ENCODE measurements around the gene CCDC194.
A peak's percentile ranks its signal among the peaks of the same experiment; 100 is the strongest.
"Not testable (repeated sequence)": the region's sequence is repeated elsewhere in the genome, so short reads cannot be mapped to it uniquely, and the experiment has no call there.

CCDC194 gene

DNA sequence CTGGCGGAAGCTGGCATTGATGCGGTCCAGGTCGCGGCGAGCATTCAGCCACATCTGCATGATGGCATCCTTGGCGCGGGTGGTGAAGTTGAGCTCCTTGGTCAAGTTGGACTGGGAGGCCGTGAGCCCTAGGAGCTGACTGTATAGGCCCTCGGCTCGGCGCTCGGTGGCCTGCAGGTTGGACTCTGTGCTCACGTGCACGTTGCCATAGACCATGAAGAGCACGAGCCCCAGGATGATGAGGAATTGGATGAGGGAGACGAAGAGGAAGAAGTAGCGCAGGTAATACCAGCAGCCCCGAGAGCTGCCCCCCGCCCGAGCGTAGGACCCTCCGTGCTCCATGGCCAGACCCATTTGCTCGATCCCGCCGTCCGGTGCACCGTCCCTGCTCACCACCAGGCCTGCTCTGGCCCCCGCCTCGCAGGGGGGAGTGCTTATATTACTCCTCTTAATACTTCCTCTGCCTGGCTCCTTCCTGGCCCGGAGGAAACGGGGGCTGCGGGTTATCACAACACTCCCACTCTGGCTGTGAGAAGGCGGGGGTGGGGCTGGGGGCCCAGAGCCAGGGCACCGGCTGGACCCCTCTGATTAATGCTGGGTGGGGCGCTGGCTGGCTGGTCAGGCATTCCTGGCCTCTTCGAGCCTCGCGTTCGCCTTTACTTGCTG lies 16.9 kb downstream of the CCDC194 start, which contains the start of gene PLVAP:
Gene PLVAP, minus strand, starts transcription at position 408 of the 666 bp plus-strand sequence. Its CDS starts 54 bp downstream, at position 354.
- DNase-seq: peak; percentile 56

DNA sequence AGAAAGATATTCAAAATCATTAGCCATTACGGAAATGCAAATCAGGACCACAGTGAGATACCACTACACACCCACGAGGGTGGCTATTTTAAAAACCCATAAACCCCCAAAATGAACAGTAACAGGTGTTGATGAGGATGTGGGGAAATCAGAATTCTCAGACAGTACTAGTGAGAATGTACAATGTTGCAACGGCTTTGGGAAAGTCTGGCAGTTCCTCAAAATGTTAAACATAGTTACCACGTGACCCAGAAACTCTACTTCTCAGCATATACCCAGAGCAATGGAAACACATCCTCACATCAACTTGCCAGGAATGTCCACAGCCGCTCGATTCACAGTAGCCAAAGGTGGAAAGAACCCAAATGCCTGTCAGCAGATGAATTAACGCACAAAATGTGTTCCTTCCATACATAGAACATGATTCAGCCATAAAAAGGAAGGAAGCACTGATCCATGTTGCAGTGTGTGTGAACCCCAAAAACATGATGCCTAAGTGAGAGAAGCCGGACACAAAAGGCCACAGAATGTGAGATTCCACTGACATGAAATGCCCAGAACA lies 23.9 kb downstream of the CCDC194 start:
- DNase-seq: no peak

DNA sequence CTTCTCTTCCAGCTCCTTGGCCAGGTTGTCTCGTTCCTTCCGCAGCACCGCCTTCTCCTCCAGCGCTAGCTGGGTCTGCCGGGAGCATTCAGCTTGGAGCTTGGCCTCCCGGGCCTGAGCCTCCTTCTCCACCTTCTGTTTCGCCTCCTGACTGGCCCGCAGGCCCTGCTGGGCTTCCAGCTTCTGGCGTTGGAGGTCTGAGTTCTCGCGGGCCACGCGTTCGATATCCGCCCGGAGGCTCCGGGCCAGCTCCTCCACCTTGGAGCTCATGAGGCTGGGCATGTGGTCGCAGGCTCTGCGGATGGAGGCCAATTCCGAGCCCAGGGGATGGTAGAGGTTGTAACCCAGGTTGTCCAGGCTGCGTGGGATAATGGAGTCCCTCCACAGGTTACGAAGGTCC lies 28.6 kb downstream of the CCDC194 start:
- DNase-seq: no peak

DNA sequence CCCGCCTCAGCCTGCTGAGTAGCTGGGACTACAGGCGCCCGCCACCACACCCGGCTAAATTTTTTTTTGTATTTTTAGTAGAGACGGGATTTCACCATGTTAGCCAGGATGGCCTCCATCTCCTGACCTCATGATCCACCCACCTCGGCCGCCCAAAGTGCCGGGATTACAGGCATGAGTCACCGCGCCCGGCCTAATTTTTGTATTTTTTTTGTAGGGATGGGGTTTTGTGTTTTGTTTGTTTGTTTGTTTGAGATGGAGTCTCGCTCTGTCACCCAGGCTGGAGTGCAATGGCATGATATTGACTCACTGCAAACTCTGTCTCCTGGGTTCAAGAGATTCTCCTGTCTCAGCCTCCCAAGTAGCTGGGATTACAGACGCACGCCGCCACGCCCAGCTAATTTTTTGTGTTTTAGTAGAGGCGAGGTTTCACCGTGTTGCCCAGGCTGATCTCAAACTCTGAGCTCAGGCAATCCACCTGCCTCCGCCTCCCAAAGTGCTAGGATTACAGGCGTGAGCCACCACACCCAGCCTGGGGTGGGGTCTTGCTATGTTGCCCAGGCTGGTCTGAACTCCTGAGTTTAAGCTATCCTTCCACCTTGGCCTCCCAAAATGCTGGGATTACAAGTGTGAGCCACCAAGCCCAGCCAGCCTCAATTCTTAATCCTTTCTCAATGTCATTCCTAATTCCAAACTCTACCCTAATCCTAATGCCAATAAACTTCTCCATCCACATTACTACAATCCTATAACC lies 30.0 kb downstream of the CCDC194 start:
- DNase-seq: not testable (repeated sequence)

- DNase-seq: no peak
Observed at GRCh38 chr19:17359905-17360800, 33.8 kb downstream of the CCDC194 start.

- no peak for DNase-seq
Observed at GRCh38 chr19:17358395-17358794, 35.6 kb downstream of the CCDC194 start.

GRCh38 chr19:17357724-17358123 lies 36.3 kb downstream of the CCDC194 start:
- no peak for DNase-seq

- no peak for DNase-seq
Observed at GRCh38 chr19:17357078-17357666, 36.8 kb downstream of the CCDC194 start.

DNA sequence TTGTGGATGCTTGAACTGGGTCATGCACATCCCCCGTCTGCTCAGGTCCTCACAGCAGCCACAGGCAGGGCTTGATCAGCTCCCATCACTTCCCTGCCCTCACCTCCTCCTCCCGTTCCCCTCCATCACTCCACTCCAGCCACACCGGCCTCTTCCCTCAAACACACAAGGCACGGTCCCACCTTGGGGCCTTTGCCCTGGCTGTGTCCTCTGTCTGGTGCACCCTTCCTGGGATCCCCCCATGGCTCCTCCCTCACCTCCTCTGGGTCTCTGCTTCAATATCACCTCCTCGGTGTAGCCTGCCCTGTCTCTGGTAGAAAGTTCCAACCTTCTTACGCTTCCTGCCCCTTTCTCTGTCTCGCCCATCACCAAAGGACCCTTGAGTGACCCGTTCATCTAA lies 40.6 kb downstream of the CCDC194 start:
- DNase-seq: no peak

DNA sequence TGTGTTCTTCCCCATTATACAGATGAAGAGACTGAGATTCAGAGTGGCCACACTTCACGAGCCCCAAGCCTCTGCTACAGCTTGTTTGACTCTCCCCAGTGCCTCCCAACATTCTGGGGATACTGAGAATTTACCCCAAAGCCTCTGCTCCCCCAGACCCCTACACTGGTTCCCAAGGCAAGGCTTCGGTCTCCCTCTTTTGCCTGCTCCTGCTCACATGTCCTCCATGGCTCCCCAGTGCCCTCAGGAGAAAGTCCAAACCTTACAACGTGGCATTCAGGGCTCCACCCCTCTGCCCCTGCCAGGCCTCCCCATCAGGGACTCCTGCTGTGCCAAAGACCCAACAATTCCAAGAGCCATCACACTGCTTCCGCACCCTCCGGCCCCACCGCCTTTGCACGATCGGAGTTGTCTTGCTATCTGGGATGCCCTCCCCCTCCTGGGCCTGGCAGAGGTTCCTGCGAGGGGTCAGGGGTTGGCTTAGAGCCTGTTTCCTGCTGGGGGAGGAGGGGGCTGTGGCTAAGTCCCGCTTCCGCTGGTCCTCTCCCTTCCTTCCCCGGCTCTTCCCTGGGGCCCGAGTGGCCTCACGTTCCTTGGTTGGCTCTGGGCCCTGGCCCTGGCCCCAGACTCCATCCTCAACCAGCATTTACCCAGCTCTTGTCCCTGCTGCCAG lies 41.3 kb downstream of the CCDC194 start:
- no peak for DNase-seq

DNA sequence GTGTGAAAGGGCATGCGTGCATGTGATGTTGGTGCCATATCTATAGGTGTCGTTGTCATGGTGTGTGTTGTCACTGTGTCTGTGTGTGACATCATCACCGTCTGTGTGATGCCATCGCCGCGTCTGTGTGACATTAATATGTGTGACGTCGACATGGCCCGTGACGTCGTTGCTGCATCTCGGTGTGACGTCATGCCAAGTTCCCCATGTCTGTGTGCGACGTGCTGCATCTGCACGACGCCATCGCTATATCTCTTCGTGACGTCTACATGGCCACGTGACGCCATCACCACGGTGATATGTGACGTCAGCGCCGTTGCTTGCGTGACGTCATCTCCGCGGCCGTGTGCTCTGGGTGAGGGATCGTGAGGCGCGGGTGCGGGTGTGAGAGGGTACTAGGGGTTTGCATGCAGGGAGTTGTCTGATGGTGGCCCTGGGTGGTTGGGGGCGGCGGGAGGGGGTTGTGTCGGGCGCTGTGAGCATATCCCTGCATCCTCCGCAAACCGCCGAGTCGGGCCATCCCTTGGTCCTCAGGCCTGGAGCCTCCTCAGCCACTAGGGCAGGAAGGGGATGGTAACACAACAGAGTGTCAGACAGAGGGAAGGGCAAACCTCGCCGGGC lies 42.1 kb downstream of the CCDC194 start:
- DNase-seq: no peak

DNA sequence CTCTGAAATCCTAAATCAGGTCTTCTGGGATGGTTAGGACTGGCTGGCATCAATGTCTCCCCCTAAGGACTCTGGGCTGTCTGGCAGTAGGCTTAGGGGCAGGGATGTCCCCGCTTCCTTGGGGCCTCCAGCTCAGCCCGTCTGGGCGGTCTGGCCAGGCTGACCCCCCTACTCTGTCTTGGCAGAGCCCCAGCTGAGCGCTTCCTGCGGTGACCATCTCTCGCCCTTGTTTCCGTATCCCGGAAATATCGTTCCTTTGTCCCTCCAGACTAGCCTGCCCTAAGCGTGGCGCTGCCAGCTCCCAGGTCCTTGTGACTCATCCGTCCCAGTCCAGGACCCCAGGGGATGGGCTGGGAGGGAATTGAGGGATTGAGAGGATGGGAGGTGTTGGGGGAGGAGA lies 45.3 kb downstream of the CCDC194 start:
- DNase-seq: no peak

DNA sequence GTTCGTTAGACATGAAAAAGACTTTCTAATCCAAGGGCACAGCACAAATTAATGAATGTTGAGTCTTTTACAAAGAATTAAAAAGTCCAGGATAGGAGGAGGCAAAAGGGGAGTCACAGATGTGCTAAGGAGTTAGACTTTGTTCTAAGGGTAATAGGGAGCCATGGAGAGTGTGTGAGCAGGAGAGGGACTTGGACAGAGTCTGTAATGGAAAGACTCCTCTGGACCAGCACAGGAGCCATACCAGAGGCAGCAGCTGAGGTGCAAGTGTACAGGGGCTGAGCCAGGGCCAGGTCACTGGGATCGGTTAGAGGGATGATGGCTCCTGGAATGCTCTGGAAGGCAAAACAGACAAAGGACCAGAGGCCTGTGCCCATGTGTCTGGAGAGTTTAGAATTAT lies 46.1 kb downstream of the CCDC194 start:
- no peak for DNase-seq

- no peak for DNase-seq
Observed at GRCh38 chr19:17347361-17347760, 46.6 kb downstream of the CCDC194 start.

DNA sequence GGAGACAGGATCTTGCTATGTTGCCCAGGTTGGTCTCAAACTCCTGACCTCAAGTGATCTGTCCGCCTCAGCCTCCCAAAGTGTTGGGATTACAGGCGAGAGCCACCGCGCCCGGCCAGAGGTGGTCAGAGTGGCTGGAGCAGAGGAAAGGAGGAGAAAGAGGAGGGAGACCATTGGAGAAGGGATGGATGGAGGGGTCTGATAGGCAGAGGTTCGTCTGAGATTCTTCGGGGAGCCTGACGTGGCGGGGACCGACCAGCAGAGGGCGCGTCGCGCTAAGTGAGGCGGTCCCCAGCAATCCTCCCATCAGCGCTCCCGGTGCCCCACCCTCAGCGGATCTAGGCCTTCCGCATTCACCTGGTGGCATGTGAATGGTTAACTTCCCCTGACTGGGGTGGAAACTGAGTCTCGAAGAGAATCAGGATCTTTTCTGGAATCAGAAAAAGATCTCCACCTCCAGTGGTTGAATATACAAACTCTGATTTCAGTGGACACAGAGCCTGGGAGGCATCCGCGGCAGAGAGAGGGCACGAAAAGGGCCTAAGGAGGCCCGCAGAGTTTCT lies 47.8 kb downstream of the CCDC194 start:
- peak; percentile 75 for DNase-seq

GRCh38 chr19:17341845-17342244 lies 52.2 kb downstream of the CCDC194 start:
- DNase-seq: no peak

DNA sequence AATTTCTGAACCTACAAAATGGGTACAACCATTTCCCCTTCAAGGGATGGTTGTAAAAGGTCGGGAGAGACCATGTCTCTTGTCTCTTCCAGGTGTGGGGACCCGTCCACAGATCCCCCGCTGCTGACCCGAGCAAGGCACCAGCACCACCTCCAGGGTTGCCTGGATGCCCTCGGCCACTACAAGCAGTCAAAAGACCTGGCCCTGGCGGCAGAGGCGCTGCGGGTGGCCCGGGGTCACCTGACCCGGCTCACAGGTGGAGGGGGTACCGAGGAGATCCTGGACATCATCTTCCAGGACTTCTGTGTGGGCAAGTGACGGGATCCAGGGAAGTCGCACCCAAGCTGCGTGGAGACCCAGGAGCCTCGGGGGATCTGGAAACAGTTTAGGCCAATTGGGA lies 52.6 kb downstream of the CCDC194 start:
- no peak for DNase-seq

DNA sequence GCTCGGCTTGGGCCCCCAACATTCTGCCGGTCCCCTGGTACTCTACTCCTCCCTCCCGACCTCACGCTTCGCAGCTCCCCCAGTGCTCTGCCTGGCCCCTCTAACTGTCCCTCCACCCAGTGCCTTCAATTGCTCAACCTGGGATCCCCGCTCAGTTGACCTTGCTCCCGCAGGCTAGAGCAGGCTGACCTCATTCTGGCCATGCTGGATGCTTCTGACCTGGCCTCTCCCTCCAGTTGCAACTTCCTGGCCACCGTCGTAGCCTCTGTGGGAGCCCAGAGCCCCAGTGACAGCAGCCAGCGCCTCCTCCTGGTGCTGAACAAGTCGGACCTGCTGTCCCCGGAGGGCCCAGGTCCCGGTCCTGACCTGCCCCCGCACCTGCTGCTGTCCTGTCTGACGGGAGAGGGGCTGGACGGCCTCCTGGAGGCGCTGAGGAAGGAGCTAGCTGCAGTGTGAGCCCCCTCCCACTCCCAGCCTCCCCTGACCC lies 53.1 kb downstream of the CCDC194 start:
- DNase-seq: no peak
